NCI-H1092 treated with DMSO at 0.1 percent for 48 hours (cell line): Measurements from ENCODE around the gene CRISP2.
A peak's percentile ranks its signal among the peaks of the same experiment; 100 is the strongest.
"Not testable (repeated sequence)": the region's sequence is repeated elsewhere in the genome, so short reads cannot be mapped to it uniquely, and the experiment has no call there.

Experiments
- DNase-seq: peaks from one replicate; lab custom pipeline; 2025; lab: John Stamatoyannopoulos, UW

CRISP2 gene

GRCh38 chr6:49713346-49713745 lies at the start of gene CRISP2:
Gene CRISP2, minus strand, starts transcription at chr6:49713543. Its CDS starts 4,347 bp downstream, at chr6:49709196.
- DNase-seq = peak; percentile 46

- no peak for DNase-seq
These were observed 30.9 kb upstream of the CRISP2 start, which contains the start of gene CRISP3 for GRCh38 chr6:49744259-49744658. Gene CRISP3, minus strand, starts transcription at chr6:49744388. Its CDS starts 21 bp downstream, at chr6:49744367.

GRCh38 chr6:49743429-49743828 lies 30.1 kb upstream of the CRISP2 start:
- no peak for DNase-seq

- peak; percentile 93 for DNase-seq
These were observed 26.1 kb upstream of the CRISP2 start for GRCh38 chr6:49739423-49739822.

GRCh38 chr6:49736017-49736508 lies 22.7 kb upstream of the CRISP2 start:
- DNase-seq = no peak

- no peak for DNase-seq
These were observed 20.3 kb upstream of the CRISP2 start for GRCh38 chr6:49733680-49734079.

GRCh38 chr6:49732781-49733180 lies 19.4 kb upstream of the CRISP2 start:
- no peak for DNase-seq

- no peak for DNase-seq
These were observed 16.9 kb upstream of the CRISP2 start for GRCh38 chr6:49730251-49730650.

- DNase-seq = not testable (repeated sequence)
These were observed 10.6 kb upstream of the CRISP2 start for GRCh38 chr6:49723917-49724316.

GRCh38 chr6:49721297-49721696 lies 8.0 kb upstream of the CRISP2 start:
- DNase-seq = no peak

- DNase-seq = no peak
These were observed 7.0 kb upstream of the CRISP2 start for GRCh38 chr6:49720372-49720771.

GRCh38 chr6:49698478-49698877 lies 14.9 kb downstream of the CRISP2 start:
- DNase-seq = no peak

- no peak for DNase-seq
These were observed 19.8 kb downstream of the CRISP2 start for GRCh38 chr6:49693512-49693911.

- no peak for DNase-seq
These were observed 20.8 kb downstream of the CRISP2 start for GRCh38 chr6:49692534-49692933.

- DNase-seq = no peak
These were observed 36.6 kb downstream of the CRISP2 start for GRCh38 chr6:49676671-49677281.

- no peak for DNase-seq
These were observed 37.5 kb downstream of the CRISP2 start for GRCh38 chr6:49675816-49676215.

GRCh38 chr6:49668083-49668511 lies 45.2 kb downstream of the CRISP2 start:
- DNase-seq = no peak

- DNase-seq = no peak
These were observed 46.2 kb downstream of the CRISP2 start for GRCh38 chr6:49666930-49667757.

GRCh38 chr6:49666480-49666879 lies 46.9 kb downstream of the CRISP2 start:
- no peak for DNase-seq

- DNase-seq = no peak
These were observed 48.5 kb downstream of the CRISP2 start for GRCh38 chr6:49664817-49665216.

- DNase-seq = not testable (repeated sequence)
These were observed 49.3 kb downstream of the CRISP2 start for GRCh38 chr6:49664054-49664453.

GRCh38 chr6:49662892-49663261 lies 50.5 kb downstream of the CRISP2 start:
- no peak for DNase-seq

- no peak for DNase-seq
These were observed 51.0 kb downstream of the CRISP2 start for GRCh38 chr6:49662231-49662891.
